Measurements from ENCODE around the gene CCL25.

CCL25 gene

GRCh38 chr19:8109890-8110662, 57.5 kb downstream of the CCL25 start:
- no peak for DNase-seq

GRCh38 chr19:8110931-8111330, 58.4 kb downstream of the CCL25 start:
- DNase-seq: no peak

GRCh38 chr19:8111376-8111775, 58.8 kb downstream of the CCL25 start:
- DNase-seq: no peak
